ENCODE measurements around the gene PAFAH1B1.
"Not testable (repeated sequence)": the region's sequence is repeated elsewhere in the genome, so short reads cannot be mapped to it uniquely, and the experiment has no call there.

Gene PAFAH1B1

DNA sequence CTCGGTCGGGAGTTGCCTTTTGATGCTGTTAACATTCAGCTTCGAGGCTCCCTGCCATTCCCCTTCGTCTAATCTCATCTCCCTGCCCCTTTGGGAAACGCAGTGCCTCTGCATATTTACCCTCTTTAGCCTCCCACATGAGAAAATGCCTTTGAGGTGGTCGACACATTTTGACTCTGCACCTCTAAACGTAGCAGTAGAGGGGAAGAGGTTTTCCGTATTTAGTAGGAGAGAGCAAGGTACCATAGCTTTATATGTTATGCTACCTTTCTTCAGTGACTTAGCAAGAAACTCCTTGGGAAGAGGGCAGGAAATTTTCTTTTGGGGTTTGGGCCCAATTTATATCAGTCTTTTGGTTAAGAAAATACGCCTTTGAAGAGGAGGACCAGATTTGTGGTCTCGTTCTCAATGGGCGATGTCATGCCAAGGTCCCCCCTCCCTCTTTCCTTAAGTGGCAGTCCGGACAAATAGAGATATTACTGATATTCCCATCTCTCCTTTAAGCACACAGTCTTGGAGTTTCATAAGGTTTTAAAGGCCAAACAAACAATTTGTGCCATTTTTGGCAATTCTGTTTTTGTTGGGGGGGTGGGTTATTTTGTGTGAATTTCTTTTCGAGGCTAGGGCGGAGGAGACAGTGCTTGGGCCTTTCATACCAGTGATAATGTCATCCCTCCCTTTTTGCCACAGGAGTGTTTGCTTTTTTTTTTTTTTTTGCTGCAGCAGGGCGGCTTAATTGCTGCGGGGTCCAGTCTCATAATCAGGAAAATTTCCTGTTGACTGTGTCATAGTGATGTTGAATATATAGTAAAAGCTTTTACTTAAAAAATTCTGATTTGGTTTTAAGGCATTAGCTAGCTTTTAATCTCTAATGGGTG, 1.5 kb downstream of the PAFAH1B1 start:
- no peak for DNase-seq

DNA sequence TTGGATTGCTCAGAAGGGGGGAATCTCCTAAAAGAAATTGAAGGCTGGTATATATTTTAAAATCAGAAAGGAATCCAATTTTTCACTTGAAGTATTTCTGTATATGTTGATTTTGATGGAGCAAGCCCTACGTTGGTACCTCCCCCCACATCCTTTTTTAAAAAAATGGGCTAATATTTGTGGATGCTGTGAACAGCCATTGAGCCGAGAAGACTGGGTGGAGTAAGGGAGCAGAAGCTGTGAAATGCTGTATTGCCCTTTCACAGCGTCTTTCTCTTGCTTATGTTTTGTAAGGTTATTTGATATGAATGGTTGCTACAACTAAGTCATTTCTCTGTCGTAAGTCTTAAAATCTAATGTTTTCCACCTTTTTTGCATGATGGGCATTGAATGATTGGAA, 2.3 kb downstream of the PAFAH1B1 start:
- DNase-seq, result no peak

DNA sequence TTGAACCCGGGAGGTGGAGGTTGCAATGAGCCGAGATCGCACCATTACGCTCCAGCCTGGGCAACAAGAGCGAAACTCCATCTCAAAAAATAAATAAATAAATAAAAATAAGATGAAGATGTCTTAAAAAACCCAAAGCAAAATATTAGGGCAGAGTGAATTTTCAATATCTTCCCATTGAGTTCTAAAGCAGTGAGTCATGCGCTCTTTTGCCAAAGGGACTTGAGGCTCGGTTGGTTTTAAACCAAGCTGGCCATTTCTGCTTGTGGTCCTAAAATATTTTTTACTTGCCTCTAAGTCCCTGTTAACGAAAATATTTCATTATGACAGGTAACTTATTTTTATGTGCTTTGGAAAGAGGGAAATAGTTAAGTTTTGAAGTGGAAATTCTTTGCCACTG, 4.7 kb downstream of the PAFAH1B1 start:
- DNase-seq, result no peak

DNA sequence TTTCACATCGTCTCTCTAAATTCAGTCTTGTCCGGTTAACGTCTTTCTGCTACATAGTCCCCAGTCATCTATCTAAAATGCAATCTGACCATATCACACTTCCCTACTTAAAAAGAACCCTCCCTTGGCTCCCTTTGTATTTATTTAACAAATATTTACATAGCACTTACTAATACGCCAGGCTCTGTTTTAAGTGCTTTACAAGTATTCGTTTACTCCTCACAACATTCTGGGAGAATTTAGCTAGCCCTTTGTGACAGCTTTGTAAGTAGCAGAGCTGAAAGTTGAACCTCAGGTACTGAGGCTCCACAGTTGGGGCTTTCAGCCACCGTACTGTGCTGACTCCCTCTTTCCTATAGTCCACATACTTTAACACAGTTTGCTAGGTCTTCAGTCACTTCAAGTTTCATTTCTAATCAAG, 9.2 kb downstream of the PAFAH1B1 start:
- DNase-seq, result peak; percentile 66

DNA sequence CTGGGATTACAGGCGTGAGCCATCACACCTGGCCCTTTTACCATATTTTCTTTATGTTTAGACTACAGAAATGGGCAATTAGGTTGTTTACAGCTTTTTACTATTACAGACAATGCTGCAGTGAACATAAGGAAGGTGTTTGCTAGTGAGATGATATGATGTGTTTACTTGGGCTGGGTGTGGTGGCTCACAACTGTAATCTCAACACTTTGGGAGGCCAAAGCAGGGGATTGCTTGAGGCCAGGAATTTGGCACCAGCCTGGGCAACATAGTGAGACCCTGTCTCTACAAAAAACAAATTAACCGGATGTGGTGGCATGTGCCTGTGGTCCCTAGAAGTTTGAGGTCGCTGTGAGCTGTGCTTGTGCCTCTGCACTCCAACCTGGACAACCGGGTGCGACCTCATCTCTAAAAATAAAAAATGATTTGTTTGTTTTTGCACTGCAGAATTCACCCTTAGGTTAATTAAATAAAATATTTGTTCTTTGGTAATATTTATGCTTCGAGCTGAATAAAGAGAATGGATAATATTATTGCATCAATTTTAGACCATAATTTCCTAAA, 15.0 kb downstream of the PAFAH1B1 start:
- DNase-seq, result no peak

DNA sequence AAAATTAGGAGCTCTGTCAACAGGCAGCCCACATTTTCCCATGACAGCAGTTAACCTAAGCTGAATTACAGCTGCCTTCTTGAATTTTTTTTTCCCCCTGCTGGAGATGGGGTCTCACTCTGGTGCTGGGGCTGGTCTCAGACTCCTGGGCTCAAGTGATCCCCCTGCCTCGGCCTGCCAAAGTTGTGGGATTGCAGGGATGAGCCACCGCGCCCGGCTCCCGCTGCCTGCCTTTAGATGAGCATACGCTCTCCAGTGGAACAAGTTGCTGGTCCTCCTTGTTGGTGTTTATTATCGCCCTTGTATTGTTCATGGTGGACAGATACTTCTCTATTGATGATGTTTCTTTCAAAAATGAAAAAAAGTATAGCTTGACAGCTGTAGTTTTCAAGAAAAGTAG, 15.6 kb downstream of the PAFAH1B1 start:
- no peak for DNase-seq

DNA sequence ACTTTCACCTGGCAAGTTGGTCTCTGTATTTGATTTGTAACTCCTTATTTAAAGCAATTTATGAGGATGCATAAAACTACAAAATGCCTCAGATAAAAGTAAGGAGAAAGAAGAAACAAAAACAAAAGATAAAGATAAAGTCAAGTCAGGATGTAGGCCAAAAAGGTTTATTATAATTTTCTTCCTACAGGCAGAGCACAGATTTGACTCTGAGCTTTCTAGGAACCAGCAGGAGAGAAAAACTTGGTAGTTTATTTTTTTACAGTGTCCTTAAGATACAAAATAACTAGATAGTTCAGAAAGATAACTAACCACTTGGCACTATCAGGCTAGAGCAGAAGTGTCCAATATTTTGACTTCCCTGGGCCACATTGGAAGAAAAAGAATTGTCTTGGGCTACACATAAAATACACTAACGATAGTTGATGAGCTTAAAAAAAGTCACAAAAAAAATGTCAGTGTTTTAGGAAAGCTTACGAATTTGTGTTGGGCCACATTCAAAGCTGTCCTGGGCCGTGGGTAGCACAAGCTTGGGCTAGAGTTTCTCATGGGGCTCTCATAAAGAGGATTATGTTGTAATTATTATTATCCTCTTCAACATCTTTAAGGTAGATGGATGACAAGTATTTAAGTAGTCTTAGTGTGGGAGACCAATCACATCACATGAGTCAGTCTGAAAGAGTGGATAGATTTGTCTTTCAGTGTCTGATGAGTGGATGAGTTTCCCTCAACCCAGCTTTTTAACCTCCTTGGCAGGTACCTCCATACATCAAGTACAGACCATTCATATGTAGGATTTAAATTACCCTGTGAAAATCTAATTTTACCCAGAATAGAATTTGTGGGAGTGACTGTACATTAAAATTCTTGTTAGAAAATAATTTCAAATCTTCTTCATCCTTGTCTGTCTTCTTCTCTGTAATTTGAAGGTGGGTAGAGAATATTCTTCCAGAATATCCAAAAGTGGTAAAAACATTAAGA, 17.0 kb downstream of the PAFAH1B1 start:
- DNase-seq, result no peak

DNA sequence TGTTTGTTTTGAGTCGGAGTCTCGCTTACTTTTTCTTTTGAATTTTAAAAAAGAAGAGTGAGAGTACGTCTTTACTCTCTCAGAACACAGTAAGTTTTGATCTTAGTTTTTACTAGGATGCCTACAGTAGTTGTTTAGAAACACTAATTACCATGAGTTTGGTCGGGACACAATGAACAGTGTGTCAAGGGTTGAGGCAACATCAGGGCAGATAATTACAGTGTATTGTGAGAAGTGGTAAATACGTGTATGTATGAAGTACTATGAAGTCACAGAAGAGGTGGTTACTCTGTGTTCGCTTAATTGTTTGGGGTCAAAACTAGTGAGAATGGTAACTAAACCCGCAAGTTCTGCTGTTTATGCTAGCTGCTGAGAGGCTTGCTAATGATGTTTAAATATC, 18.2 kb downstream of the PAFAH1B1 start:
- no peak for DNase-seq

DNA sequence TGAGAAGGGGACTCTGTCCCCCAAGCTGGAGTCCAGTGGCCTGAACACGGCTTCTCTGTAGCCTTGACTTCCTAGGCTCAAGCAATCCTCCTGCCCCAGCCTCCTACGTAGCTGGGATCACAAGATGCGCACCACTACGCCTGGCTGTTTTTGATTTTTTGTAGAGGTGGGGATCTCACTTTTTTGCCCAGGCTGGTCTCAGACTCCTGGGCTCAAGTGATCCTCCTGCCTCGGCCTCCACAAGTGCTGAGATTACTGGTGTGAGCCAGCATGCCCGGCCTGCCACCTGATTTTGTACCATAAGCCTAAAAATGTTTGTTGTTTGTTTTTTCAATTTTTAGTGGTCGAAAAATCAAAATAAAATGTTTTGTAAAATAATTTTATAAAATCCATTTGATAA, 19.2 kb downstream of the PAFAH1B1 start:
- DNase-seq, result no peak

DNA sequence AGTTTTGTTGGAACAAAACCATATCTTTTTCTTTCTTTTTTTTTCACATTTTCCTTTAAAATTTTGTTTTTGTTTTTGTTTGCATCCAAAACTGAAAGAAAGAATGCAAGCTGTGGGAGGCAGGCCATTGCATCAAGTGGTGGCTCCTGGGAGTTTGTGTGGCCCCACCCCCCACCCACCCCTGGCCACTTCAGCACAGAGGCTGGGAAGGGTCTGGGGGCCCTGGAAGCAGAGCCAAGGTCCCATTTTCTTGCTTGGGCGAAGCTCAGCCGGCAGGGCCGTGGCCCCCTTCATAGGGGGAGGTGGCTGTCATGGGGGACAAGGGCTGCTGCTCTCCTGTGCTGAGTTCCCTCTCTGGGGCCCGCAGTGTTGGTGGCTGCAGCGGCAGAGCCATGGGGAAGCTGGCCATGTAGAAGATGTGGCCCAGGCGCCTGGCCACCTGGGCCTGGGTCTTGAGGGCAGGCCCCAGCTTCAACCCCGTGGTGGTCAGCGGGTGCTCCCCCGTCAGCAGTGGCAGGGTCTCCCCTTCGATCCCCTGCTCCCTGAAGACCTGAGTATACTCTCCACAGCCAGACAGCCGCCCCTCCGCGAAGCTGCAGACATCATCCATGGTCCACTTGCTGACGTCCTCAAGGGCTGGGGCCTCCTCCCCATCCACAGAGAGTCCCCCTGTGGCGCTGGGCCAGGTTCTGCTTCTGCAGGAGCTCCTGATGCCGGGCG, 19.8 kb downstream of the PAFAH1B1 start:
- no peak for DNase-seq

DNA sequence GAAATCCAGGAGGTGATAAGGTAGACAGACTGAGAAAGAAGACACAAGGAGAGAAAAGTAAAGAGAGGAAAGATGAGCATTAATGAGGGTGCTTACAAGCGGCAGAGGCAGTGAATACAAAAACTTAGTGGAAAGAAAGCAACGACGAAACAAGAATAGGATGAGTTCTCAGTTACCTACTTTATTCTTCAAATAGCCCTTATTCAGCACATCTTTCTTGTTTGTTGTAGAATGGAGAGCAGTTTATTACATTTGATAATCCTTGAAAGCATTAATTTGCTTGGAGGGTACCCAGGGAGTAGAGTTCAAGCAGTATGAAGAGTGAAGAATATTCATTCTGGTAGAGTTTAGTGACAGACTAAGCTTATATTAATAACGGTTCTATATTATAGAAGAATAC, 22.4 kb downstream of the PAFAH1B1 start:
- no peak for DNase-seq

DNA sequence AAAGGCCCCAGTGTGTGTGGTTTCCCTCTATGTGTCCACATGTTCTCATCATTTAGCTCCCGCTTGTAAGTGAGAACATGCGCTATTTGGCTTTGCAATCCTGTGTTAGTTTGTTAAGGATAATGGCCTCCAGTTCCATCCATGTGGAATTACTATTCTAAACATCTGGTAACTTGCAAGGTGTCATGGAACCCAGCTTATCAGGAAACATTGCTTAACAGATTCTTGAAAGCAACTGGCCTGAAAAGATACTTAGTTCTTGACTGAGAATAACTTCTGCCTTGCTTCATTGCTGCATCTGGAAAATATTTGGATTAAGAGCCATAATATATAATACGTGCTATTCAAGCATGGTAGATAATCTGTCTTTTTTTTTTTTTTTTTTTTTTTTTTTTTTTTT, 27.8 kb downstream of the PAFAH1B1 start:
- DNase-seq, result no peak

DNA sequence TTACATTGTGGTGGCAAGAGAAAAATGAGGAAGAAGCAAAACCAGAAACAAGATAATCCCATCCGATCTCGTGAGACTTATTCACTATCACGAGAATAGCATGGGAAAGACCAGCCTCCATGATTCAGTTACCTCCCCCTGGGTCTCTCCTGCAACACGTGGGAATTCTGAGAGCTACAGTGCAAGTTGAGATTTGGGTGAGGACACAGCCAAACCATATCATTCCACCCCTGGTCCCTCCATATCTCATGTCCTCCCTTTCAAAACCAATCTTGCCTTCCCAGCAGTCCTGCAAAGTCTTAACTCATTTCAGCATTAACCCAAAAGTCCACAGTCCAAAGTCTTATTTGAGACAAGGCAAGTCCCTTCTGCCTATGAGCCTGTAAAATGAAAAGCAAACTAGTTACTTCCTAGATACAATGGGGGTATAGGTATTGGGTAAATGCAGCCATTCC, 28.5 kb downstream of the PAFAH1B1 start:
- not testable (repeated sequence) for DNase-seq

DNA sequence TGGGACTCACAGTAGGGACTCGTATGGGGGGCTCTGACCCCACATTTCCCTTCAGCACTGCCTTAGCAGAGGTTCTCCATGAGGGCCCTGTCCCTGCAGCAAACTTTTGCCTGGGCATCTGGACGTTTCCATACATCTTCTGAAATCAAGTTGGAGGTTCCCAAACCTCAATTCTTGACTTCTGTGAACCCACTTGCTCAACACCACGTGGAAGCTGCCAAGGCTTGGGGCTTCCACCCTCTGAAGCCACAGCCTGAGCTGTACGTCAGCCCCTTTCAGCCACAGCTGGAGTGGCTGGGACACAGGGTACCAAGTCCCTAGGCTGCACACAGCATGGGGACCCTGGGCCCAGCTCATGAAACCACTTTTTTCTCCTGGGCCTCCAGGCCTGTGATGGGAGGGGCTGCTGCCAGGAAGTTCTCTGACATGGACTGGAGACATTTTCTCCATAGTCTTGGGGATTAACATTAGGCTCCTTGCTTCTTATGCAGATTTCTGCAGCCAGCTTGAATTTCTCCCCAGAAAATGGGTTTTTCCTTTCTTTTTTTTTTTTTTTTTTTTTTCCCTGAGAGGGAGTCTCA, 29.4 kb downstream of the PAFAH1B1 start:
- DNase-seq, result not testable (repeated sequence)

DNA sequence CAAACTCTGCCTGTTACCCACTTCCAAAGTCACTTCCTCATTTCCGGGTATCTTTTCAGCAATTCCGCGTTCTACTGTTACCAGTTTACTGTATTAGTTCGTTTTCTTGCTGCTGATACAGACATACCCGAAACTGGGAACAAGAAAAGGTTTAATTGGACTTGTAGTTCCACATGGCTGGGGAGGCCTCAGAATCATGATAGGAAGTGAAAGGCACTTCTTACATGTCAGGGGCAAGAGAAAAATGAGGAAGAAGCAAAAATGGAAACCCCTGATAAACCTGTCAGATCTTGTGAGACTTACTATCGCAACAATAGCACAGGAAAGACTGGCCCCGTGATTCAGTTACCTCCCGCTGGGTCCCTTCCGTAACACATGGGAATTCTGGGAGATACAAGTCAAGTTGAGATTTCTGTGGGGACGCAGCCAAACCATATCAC, 30.9 kb downstream of the PAFAH1B1 start:
- no peak for DNase-seq

DNA sequence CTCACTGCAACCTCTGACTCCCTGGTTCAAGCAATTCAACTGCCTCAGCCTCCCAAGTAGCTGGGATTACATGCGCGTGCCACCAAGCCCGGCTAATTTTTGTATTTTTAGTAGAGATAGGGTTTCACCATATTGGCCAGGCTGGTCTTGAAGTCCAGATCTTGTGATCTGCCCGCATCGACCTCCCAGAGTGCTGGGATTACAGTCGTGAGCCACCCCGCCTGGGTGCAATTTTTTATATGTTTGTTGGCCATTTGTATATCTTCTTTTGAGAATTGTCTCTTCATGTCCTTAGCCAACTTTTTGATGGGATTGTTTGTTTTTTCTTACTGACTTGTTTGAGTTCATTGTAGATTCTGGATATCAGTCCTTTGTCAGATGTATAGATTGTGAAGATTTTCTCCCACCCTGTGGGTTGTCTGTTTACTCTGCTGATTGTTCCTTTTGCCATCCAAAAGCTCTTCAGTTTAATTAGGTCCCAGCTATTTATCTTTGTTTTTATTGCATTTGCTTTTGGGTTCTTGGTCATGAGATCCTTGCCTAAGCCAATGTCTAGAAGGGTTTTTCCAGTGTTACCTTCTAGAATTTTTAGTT, 33.3 kb downstream of the PAFAH1B1 start:
- DNase-seq, result not testable (repeated sequence)

DNA sequence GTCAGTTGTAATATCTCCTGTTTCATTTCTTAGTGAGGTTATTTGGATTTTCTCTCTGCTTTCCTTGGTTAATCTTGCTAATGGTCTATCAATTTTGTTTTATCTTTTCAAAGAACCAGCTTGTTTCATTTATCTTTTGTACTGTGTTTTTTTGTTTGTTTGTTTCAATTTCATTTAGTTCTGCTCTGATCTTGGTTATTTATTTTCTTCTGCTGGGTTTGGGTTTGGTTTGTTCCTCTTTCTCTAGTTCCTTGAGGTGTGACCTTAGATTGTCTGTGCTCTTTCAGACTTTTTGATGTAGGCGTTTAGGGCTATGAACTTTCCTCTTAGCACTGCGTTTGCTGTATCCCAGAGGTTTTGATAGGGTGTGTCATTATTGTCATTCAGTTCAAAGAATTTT, 35.5 kb downstream of the PAFAH1B1 start:
- DNase-seq, result not testable (repeated sequence)

DNA sequence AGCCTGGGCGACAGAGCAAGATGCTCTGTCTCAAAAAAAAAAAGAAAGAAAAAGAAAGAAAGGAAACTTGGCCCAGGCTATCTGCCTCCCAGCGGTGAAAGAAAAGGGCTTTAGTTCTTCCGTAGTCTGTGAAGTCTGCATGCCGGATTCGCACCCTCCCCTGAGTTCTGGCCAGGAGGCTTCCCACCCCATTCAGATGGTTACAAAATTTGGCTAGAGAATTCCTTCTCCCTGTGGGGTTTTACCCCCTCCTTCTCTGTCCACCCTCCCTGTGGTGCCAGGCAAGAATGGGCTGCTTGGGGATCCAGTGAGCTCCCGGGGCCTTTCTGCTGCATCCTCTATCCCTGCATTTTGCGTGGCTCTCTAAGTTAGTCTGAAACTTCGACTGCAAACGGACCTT, 37.8 kb downstream of the PAFAH1B1 start:
- DNase-seq, result no peak

DNA sequence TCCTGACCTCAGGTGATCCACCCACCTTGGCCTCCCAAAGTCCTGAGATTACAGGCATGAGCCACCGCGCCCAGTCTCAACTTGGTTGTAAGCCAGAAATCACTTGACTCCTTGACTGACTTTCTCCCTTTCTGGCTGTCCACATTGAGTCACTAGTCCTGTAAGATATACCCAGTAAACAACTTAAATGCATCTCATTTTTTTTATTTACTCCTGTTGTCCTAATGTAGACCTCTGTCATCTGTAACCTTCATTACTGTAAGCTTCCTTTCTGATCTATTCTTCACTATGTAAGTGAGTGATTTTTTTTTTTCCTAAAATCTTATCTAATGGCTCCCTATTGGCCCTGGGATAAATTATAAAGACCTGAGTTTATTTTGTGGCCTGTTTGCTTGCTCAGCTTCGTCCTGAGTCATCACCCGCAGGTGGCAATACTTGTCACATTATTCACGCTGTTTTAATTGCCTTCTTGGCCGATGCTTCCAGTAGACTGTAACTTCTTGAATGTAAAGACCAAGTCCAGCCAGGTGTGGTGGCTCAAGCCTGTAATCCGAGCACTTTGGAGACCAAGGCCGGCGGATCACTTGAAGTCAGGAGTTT, 41.0 kb downstream of the PAFAH1B1 start:
- DNase-seq, result no peak

DNA sequence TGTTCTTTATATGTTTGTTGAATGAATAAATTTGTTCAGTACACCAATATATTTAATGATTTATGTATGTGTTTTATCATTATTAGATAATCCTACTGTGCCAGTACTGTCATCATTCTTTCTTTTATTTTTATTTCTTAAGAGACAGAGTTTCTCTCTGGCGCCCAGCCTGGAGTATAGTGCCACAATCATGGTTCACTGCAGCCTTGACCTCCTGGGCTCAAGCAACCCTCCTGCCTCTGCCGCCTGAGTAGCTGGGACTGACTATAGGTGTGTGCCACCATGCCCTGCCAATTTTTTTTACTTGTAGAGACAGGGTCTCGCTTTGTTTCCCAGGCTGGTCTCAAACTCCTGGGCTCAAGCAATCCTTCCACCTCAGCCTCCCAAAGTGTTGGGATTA, 41.8 kb downstream of the PAFAH1B1 start:
- DNase-seq, result no peak

DNA sequence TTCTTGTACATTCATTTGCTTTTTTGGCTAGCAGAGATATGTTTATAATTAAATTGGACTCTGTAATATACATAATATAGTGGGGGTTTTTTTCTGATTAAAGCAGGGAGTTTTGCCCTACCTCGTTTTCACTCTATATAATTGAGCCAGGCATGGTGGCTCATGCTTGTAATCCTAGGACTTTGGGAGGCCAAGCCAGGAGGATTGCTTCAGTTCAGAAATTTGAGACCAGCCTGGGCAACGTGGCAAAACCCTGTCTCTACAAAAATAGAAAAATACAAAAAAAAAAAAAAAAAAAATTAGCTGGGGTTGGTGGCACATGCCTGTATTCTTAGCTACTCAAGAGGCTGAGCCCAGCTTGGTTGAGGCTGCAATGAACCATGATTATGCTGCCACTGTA, 42.2 kb downstream of the PAFAH1B1 start:
- no peak for DNase-seq
